SH-SY5Y (cell line): ENCODE data around the gene MPG.

ENCODE experiments used
- GATA2 ChIP-seq: IDR thresholded peaks from 2 replicates; pipeline ENCODE4 v1.6.1; 2011; ENCODE audit warnings: mild to moderate bottlenecking, low read depth, low read length
- GATA3 ChIP-seq: IDR thresholded peaks from 2 replicates; pipeline ENCODE4 v1.6.1; 2011; ENCODE audit warnings: low read depth, mild to moderate bottlenecking, low read length, moderate library complexity

GRCh38 chr16:58491-59439, 19.3 kb upstream of the MPG start:
- TF ChIP-seq GATA3: no peak
- no peak for TF ChIP-seq GATA2
